Measurements from ENCODE around the gene FYN.
"Not testable (repeated sequence)": the region's sequence is repeated elsewhere in the genome, so short reads cannot be mapped to it uniquely, and the experiment has no call there.

The FYN gene

DNA sequence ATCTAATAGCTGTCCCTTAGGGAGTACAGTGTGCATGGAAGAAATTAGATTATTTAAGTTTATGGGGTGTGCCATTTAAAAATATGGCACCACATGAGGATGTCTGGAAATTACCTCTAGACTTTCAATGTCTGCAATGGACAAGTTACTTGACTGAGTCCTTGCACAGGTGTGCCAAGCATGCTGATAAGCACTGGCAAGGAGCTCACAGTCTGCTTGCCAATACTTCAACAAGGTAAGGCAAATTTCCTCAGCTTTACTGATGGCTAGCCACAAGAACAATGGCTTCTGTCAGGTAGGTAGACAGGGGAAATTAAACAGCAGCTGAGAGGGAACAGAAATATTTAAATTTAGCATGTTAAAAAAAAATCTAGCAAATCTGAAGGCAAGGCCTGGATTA, 176.4 kb downstream of the FYN start:
- DNase-seq = no peak

DNA sequence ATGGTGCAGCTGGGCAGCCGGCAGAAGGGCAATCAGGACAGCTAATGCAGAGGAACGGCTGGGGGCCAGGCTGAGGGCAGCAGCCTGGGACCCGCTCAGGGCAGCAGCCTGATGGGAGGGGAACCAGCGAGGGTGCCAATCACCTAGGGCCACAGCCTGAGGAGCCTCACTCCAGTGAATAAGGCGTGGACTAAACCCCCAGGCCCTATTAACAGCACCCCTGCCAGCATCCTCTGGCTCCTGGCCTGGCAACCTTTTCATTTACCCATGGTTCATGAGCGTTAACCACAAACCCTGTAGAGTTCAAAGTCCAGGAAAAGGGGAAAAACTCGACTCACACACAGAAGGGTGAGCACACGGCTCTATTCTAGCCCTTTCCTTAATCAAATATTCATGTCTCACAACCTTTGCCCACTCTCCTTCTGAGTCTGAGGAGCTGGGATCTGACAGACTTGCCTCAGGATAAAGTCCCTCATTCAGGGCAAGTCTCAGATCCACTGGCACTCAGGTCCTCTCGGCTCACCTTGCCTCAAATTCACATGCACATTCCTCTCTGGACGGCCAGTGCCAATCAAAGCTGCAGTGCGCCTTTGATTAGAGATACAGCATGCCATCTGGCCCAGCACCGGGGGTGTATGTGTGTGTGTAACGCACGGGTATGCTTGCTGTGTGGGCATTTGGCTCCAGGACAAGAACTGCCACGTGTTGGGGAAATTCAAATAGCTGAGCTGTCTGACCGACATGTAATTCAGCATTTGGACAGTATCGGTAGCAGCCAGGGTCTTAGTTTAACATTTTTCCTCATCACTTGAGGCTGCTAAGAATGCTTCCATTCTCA, 180.7 kb downstream of the FYN start:
- no peak for DNase-seq

DNA sequence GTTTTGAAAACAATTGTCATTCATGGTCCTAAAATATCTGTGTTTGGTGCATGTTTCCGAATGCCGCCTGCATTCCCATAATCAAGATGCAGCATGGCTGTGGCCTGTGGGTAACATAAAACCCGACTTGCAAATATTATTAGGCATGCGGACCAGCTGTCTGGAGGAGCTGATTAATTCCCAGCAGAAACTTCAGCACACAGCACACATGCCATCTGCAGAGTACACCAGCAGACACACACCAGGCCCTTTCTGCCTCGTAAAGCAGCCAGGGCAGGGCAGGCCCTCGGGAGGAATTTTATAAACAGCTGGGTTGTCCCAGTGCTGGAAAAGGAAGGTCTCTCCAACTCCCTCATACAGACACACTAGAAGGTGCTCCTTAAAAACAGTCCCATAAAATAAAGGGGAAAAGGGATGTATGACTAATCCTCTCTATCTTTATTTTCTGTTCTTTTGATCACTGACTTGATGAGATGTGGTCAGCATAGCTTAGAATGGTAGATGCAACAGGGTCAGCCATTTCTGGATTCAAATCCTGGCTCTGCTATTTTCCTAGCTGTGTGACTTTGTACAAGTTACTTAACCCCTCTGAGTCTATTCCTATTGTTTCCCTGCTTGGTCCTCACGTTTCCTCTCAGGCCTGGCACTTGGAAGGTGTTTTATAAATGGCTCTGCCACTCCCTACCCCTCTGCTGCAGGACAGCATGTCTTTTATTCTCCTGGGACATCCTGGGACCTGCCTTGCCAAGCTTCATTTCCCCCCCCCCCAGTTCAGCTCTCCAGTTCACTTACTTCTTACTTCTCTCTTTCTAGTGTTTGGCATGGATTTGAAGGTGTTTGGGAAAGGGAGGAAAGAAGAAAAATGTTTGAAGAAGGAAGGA, 181.7 kb downstream of the FYN start:
- DNase-seq = no peak

DNA sequence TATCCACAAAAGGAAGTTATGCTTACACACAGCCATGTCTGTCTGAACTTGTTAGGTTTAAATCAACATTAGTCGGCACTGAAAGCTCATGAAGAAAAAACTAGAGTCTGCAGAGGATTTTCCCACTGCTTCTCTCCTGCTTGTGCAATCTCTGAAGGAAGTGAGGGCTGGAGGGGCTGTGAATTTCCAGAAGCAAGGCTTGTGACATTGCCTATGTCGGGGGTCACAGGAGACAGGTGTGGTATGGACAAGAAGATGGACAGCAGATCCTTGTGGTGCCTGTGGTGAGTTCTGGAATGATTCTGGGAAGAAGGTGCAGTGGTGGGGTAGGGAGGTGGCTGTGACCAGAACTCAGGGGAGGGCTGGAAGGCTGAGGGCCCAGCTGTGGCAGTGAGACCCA, 183.3 kb downstream of the FYN start:
- DNase-seq = no peak

DNA sequence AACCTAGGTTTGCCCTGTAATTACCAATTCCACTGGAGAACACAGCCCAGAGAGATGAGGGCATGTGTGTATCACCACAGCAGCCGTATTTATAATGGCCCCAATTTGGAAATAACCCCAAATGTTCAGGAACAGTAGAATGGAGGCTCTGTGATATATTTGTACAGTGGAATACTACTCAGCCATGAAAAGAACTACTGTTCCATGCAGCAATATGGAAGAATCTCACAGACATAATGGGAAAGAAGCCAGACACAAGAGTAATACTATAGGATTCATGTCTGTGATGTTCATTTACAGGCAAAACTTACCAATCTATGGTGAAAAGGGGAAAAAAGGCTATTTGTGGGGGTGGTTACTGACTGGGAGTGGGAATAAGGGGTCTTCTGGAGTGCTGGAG, 183.8 kb downstream of the FYN start:
- DNase-seq = no peak

DNA sequence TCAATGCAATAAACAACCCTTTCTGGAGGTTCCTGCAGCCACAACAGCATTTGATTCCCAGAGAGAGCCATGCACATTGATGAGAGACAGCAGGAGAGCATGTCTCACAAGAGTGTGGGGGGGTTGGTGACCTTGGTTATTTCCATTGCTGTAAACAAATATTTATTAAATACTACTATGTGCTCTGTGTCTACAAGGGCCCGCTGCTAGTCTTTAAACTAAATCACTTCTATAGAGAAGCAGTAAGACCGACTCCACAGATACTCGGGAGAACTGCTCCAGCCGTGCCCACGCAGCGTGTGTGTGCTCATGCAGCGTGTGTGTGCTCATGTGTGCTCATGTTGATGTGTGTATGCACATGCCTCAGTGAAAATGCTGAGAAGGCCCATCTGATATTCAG, 184.9 kb downstream of the FYN start:
- no peak for DNase-seq

DNA sequence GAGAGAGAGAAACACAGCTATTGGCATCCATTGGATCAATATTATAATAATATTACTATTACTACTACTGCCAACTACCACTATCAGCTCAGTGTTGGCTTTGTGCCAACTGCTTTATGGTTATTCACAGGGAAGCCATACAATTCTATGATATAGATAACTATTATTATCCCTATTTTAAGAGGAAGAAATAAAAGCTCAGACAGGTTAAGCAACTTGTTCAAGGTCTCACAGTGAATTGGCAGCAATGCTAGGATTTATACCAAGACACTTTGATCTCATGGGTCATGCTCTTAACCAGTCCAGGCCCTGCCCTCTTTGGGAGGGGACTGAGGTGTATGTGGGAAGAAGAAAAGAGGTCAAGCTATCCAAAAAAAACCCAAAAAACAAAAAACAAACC, 185.6 kb downstream of the FYN start:
- DNase-seq = no peak

DNA sequence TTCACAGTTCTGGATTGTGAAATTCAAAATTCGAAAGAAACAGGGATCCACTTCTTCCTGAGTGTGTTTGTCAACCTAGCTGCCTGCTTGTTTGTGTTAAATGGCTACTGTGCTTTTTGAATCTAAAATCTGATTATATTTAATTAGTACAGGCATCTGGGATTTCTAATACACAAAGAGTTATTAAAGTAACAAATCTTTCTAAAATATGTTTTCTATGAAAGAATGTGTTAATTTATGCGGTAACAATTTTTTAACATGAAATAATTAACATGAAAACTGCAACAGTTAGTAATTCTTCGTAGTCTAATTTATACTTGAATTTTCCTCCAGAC, 186.4 kb downstream of the FYN start:
- DNase-seq = no peak

DNA sequence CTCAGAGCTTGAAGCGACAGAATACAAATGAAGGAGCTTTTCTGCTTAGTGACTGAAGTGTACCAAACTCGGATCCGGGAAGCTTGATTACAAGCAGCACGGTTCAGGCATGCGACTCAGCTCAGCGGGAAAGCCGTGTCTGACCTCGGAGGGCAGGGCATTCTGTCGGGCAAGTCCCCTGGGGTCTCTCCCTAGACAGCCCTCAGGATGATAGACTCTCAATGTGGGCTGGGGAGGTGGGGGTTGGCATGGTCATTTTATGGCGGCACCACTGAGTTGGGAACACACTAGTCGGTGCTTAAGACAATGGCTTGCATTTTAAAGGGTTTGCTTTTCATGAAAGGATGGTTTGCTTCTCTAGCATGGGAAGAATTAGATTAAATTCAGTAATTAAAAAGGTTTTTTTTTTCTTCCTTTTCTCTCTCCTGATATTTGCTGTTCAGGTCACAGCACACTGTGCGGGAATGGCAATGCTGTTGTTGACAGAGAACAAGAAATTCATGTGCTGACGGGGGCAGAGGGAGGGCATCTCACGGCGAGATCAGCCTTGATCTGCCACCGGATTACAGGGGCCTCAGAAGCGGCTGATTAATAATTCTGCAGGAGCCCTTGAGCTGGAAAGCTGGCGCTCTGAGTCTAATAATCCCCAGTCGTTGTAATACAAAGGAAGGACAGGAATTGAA, 186.9 kb downstream of the FYN start:
- no peak for DNase-seq

DNA sequence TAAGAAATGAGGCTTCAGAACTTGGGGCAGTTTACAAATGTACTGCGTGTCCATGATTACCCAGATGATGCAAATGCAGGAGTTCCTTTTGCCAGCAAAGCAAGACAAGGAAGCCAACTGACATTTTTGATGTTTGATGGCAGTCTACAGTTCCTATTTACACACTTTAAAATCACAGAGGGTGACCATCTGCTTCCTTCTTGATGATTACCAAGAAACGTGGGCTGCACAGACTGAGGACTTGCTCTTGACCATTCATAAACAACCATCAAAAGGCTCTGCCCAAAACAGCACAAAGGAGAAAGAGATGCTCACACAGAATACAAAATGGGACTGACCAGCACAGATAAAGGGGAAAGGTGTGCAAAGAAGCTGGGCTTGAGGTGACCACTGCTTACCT, 187.7 kb downstream of the FYN start:
- DNase-seq = no peak

DNA sequence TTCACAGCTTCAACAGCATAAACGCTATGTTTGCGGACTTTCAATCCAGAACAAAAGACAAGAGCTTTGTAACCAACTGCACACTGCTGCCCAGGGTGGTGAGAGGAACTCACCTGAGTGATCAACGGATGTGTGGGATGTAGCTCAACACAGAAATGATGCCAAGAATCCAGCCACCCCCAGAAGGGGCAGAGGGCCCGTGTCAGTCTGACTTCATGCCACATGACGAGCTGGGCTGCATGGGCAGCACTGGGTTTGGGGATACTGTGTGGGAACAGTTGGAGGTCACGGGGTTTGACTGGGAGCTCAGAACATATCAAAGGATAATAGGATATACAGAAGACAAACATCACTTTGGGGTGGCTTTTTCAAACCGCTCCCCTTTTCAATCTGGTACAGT, 188.2 kb downstream of the FYN start:
- DNase-seq = no peak

DNA sequence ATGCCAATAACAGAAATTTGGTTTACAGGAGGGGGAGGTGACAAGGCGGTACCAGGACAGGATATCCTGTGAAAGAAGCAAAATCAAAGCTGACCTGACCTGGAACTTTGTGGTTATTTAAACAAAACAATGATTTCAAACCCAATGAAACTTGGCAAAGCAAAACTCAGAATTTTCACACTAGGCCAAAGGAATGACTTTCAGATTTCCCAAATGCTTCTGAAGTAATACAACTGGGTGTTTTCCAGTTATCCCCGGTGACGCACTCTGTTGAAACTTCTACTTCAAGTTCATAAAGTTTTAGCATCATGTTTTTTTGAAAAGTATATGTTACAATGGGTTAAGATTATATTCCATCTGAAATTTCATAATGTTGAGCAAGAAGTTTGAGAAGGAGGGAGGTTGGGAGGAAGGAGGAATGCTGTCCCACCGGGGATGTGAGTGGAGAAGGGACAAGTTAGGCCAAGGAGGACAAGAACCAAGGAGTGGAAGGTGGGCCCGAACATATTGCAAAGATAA, 189.4 kb downstream of the FYN start:
- DNase-seq = no peak

DNA sequence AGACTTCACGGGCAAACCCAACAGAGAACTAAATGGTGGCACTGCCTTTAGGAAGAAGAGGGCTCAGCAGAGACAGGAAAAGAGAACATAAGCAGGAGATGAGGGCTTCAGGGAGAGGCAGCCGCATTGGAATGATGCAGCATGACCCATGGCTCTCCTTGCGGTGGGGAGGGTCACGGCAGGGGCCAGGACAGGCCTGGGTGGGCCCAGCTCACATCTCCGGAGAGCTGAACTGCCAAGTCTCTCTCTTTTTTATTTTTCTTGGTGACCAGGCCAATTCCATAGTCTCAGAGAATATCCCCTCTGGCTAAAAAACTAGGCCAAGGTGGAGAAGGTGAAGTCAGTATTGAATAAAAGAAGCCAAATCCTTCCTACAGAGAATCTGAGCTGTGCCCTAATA, 190.1 kb downstream of the FYN start:
- no peak for DNase-seq

DNA sequence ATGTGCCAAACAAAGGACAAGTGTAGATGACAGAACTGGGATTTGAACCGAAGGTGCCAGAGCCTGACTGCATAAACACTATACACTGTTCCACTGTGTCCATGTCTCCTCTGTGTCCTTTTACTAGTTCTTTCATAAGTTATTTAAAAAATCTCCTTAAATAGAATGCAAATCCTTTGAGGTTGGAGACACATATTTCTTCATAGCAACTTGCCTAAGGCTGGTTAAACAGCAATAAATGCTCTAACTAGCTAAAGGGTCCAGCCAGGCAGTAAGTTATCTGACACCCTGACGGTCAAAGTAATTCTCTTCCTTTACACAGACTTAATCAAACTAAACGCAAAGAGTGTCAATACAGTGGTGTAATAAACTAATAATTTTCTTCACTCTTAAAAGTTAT, 191.4 kb downstream of the FYN start:
- no peak for DNase-seq

DNA sequence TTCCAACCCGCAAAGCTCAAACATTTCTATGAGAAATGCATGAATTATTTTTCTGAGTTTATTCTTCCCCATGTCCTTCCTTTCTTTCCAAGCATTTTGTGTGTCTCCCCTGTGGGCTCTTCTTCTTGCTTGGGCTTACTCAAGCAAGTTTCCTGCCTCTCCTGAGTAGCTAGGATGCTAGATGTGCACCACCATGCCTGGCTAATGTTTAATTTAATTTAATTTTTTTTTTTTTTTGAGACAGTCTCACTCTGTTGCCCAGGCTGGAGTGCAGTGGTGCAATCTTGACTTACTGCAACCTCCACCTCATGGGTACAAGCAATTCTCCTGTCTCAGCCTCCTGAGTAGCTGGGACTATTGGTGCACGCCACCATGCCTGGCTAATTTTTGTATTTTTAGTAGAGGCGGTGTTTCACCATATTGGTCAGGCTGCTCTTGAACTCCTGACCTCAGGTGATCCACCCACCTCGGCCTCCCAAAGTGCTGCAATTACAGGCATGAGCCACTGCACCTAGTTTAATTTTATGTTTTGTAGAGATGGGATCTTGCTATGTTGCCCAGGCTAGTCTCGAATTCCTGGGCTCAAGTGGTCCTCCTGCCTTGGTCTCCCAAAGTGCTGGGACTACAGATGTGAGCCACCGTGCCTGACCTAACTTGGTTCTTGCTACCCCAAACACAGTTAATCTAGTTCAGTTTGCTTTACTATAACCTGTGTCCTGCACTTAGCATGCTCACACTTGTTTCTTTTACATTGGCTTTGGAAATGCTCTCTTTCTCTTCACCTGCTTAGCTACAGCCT, 192.2 kb downstream of the FYN start:
- not testable (repeated sequence) for DNase-seq

DNA sequence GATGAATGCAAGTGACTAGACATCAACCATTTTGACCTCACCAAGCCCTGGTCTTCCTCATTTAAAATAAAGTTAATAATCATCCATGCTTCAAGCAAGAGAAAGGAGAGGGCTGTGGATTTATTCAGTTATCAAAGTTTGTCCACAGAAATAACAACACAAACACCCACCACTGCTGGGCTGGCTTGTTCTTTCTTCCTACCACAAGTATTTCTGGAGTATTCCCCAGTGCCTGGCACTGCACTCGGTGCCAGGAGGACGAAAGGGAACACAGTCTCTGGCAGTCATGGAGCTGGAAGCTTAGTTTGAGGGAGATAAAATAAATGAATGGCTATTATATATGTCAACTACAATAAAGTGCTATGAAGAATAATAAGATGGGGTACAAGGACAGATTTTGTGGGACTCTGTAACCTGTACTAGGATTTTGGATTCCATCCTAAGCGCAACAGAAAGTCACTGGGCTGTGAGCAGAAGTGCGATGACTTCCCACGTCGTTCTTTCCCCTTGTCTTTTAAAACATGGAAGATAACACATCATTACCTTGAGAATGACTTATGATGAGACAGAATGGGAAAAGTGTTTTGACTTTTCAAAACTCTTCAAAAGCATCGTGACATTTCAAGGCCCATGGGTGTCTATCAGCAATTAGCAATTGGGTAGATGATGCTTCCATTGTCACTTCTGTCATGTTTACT, 193.1 kb downstream of the FYN start:
- DNase-seq = no peak

DNA sequence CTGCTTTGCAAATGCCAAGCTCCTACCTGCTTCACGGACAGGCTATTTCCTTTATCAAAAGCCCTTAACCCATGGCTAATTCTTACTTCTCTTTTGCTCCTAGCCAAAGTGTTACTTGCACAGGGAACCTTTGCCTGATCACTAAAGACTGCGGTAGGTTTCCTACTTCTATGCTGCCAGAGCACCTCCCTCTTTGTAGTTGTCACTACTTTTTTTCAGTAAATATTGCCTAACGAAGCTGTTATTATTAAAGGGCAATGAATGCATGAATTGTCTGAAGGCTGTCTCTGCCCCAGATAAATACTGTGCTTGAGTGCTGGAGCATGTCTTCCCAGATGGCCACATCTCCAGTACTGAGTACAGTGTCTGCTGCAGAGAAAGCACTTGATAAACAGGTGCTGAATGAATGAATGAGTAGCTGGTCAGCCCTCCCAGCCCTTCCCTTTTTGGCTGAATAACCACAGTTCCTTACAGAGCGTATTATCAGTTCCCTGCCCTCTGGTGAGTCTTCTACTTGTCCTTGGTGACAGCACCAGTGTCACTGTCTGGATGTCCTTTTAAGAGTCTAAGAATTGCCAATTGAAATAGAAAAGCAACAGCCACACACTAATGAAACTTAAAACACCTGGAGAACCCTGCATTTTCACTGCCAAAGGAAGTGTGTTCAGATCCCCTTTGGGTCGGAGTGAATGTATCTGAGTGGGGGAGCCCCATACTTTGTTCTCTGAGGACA, 194.0 kb downstream of the FYN start:
- no peak for DNase-seq

DNA sequence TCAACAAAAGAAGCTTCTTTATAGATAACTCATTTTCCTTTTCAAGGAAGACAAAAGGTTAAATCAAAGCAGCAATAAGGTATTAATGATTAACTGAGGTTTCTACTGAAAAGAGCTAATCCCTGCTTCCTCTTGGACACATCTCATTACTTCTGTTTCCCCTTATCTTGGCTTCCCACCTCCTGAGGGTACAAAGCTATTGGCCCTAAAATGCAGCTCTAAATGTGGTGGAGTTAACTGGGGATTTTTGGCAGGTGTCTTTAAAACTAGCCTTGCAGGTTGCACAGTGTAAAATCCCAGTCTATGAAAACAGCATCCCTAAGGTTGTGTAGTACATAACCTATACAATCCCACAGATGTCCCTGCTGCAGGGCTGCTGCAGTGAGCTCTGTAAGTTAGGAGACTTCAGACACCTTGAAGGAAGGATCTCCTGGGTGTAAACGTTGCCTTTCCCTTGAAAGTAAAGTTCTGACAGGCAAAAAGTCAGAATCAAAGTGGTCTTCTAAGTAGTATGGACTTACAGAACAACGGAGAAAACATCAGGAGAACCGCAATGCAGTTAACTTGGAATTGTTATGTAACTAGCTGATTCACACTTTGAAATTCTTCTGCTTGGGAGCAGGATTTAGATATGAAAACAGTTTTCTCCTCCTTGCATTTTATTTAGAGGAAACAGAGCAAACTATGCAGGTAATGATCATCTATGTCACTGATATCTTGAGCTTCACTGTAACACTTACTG, 195.8 kb downstream of the FYN start:
- DNase-seq = no peak

DNA sequence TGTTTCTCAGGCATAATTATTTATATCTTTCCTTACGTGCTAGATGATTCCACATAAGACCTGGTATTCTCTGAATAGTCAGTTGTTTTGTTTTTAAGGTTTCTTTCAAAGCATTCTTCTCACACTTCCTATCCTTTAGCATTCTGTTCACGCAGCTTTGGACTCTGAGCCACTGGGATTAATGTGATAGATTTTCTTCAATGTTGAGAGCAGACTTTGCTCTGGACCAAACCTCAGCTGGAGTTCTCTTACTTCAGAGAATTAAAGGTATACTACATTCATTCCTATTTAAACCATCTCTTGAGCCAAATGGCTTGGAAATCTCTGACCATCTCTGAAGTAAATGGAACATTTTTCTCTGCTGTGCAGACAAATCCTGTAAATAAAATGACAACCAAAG, 196.9 kb downstream of the FYN start:
- no peak for DNase-seq

DNA sequence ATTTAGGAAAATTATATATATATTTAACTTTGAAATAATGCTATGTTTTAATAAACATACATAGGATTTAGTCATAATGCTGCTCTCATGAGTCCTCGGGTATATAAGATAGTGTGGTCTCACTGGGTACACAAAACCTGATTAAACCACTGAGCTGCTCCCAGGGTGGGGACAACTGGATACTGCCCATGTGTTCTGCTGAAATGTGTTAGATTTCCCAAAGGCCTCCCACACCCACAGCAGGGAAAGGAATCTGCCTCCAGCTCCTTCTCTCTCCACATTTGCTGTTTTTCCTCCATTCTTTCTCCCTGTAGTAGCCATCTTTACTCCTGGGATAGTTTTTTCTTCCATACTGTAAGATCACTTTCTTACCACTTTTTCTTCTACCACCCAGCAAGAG, 198.4 kb downstream of the FYN start:
- no peak for DNase-seq

DNA sequence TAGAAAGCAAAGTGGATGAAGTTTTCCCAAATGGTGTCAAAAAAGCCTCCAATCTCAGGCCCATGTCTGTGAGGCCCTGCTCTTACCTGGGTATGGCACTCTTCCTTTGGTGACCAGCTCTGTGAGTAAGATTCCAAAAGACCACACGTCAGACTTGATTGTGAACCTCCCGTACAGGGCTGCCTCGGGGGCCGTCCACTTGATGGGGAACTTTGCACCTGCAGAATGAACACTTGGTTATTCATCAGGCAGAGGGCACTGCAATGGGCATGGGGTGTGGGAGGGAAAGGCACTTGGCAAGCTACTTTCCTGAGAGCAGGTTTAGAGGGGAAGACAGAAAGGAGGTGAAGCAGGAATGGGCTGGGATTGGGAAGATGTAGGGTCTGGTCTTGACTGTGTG, 198.8 kb downstream of the FYN start:
- no peak for DNase-seq
